Measurements from ENCODE around the gene MAX. TPM values are rescaled to one million over a fixed set of nuclear protein-coding genes. Genes with fewer than 3 reads are reported as not detected.

The MAX gene
- total RNA-seq, 1 donor = 57.9 TPM

DNA sequence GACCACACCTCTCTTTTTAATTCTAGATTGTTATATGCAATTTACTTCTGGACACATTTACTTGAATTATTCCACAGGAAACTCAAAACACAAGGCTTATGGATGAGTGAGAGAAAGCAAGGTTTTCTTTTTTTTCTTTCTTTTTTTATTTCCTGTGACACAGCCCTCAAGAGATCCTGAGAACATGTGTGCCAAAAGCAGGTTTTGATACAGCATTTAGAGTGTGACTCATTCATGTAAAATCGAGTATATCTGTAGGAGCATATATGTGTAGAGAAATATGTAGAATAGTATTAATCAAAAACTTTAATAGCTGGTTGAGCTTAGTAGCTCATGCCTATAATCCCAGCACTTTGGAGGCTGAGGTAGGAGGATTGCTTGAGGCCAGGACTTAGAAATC, 4.4 kb upstream of the MAX start:
- DNase-seq (ENCODE audit: low read depth) = no peak
- H3K4me3 ChIP-seq (ENCODE audit: low read depth, low read length) = no peak overlapping the region
- TF ChIP-seq, protein P1, sequence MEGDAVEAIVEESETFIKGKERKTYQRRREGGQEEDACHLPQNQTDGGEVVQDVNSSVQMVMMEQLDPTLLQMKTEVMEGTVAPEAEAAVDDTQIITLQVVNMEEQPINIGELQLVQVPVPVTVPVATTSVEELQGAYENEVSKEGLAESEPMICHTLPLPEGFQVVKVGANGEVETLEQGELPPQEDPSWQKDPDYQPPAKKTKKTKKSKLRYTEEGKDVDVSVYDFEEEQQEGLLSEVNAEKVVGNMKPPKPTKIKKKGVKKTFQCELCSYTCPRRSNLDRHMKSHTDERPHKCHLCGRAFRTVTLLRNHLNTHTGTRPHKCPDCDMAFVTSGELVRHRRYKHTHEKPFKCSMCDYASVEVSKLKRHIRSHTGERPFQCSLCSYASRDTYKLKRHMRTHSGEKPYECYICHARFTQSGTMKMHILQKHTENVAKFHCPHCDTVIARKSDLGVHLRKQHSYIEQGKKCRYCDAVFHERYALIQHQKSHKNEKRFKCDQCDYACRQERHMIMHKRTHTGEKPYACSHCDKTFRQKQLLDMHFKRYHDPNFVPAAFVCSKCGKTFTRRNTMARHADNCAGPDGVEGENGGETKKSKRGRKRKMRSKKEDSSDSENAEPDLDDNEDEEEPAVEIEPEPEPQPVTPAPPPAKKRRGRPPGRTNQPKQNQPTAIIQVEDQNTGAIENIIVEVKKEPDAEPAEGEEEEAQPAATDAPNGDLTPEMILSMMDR (IDR thresholded peaks at IDR 0.05; ENCODE audit: insufficient read depth, low read depth, low read length) = no peak

DNA sequence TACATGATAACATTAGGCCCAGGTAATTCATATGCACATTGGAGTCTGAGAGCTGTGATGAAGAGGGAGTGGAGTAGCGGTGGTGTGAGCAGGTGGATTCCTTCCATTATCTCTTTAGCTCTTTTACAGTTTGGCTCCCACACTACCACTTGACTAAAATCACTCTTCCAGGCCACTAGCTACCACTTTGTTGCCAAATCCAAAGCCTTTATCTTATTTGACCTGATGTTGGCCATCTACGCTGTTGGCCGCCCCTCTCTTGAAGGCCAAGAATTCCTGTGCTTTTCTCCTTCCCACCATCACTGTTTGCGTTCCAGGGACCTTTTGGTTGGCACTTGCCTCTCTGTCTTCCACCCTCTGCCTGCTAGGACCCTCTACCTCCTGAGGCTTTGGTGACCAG, 4.0 kb upstream of the MAX start:
- TF ChIP-seq, protein P1 (IDR thresholded peaks at IDR 0.05; ENCODE audit: insufficient read depth, low read depth, low read length) = no peak
- no peak for DNase-seq (ENCODE audit: low read depth)
- H3K4me3 ChIP-seq (ENCODE audit: low read depth, low read length) = no peak overlapping the region

DNA sequence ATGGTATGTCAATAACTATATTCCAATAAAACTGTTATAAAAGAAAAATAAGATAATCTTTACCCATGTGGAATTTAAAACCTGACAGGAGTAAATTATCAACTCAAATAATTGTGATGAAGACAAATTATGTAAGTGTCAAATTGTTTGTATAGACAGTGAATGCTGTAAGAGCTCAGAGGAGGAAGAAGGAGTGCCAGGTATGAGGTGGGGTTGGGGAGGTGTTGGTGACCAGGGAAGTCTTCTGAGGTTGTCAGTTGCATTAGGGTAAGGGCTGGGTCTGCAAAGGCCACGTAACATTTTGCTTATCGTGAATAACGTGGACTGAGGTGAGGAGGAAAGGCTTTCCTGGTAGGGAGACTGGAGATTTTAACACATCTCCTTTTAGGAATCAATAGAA, 2.5 kb upstream of the MAX start:
- TF ChIP-seq, protein P1 (IDR thresholded peaks at IDR 0.05; ENCODE audit: insufficient read depth, low read depth, low read length) = no peak
- H3K4me3 ChIP-seq (ENCODE audit: low read depth, low read length) = no peak overlapping the region
- DNase-seq (ENCODE audit: low read depth) = no peak

DNA sequence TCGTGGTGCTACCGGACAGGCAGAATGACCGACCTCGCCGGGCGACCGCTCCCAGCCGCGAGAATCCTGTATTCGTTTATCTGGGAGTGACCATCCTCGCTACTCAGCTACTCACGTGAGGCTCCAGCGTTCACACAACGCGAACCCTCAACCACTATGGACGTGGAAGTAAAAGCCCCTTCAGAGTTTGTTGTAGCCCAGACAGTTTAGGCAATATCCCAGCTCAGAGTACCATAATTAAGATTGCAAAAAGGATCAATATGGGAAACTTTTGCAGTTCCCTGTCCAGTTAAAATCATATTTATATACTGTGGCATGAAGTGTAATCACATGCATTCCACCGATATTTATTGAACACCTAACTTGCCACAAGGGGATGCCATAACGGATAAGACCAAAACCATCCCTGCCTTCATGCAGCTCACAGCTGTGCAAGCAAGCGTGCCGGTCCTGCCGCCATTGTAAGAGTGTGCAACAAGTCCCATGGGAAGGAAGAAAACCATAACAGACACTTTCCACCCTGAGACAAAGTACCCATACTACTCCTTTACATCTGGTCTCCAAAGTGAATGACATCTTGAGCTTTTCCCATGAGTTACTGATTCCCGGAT, 938 bp upstream of the MAX start:
- peak overlapping the region; percentile 69 for H3K4me3 ChIP-seq (ENCODE audit: low read depth, low read length)
- DNase-seq (ENCODE audit: low read depth) = peak; percentile 25
- TF ChIP-seq, protein P1 (IDR thresholded peaks at IDR 0.05; ENCODE audit: insufficient read depth, low read depth, low read length) = peak; percentile 25

DNA sequence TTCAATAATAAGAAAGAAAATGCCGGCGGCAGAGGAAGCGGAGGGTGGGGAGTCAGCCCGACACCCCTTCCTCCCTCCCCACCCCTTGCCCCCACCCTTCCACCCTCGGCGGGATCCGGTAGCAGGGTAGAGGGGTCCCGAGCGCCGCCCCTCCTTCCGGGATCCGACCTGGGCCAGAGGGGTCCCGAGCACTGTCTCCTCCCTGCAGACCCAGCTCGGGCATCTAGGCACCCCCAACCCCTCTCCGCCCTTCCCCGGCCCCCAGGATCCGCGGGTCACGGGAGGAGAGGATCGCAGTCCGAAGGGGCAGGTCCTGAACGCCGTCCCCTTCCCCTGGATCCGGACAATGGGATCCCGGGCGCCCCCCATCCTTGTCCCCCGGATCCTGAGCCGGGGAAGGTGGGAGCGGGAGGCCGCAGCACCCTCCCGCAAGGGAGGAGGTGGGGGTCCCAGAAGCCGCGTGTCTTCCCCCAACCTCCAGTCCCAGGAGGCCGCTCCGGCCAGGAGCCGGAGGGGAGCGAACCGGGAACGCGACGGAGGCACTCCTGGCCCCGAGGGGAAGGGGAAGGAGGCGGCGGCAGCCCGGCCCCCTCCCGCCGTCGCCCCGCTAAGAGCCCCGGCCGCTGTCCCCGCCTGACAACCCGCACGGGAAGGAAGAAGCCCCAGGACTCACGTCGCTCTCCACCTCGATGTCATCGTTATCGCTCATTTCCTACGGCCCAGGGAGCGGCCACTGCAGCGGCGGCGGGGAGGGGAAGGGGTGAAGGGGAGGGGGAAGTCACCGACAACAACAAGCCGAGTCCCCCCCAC, 481 bp downstream of the MAX start:
- peak; percentile 6 for DNase-seq (ENCODE audit: low read depth)
- peak overlapping the region; percentile 91 for H3K4me3 ChIP-seq (ENCODE audit: low read depth, low read length)
- TF ChIP-seq, protein P1 (IDR thresholded peaks at IDR 0.05; ENCODE audit: insufficient read depth, low read depth, low read length) = no peak

DNA sequence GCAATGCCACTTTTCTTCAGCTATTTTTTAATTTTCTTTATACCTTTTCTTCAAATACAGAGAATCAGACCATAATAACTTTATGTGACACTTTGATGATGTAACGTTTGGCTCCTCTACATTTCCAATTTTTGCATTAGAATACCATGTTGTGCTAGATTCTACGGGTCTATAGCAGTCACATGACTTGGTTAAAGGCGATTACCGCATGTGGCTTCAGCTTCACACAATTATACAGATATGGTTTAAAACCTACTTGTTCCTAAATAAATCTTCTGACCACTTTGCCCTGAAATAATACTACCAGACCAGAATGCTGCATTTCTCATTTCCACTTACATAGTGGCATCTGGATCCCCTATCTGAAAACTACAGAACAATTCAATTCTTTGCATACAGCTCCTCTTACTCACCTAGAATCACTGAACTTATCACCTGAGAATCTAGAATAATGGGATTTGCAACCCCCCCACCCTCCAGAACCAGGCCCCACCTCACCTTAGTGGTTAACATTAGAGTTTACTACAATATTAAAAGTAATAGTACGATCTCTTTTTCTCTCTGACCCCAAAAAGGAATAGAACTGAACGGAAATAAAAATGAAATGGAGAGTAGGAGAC, 1.3 kb downstream of the MAX start:
- TF ChIP-seq, protein P1 (IDR thresholded peaks at IDR 0.05; ENCODE audit: insufficient read depth, low read depth, low read length) = no peak

More for the DNA sequence above, 1.3 kb downstream of the MAX start:
- peak; percentile 16 for DNase-seq (ENCODE audit: low read depth)
- peak overlapping the region; percentile 91 for H3K4me3 ChIP-seq (ENCODE audit: low read depth, low read length)
